ENCODE data around the gene CD93.

Gene CD93

DNA sequence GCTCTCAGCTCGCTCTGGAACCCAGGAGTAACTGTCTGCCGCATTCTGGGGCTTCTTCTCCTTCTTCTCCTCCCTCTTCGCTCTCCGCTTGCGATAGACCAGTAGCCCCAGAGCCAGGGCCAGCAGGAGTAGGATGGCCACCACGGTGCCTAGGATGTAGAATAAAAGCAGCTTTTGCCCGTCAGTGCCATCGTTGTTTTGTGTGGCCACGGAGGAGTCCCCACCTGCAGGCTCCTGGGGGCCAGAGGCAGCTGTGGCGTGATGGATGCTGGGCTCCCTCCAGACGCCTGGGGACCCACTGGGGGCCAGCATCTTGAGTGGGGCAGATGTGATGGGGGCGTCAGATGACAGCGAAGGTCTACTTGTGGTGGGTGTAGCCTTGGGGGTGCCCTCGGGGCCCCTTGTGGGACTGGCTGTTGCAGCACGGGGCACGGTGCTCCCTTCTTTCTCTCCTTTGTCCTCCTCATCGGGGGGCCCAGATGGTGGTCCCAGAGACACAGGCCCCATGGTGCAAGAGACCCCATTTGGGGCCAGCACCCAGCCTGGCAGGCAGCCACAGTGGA is 1.8 kb downstream of the CD93 start:
- no peak for DNase-seq (ENCODE audit: low read depth in 2 of 3, low spot score in 2 of 3)

DNA sequence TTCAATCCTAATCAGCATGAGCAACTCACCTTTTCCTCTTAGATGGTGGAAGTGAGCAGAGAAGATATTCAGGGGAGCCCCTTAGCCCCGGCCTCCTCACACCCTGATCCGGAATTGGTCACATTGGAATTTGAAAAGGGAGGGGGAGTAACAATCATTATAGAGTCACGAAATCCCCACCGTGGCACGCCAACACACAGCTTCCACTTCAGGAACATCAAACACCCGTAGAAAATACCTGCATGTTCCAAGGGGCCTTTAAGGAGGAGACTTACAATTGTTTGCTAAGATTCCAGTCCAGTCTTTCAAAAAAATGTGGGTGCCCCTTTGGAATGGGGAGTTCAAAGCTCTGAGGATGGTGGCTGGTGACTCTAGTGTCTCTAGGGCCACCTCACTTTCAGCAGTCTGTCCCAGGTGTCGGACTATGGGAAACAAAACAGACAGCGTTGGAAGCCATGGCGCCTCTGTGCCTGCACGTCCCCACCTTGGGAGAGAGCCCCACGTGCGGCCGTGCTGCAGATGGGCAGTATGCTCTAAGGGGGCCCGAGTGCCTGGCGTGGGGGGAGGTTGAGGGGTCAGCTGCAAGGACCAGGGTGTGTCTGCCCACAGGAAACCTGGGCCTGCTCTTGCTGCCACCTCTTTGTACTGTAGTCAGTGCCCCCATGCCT is 2.4 kb downstream of the CD93 start:
- DNase-seq (ENCODE audit: low read depth in 2 of 3, low spot score in 2 of 3): no peak

DNA sequence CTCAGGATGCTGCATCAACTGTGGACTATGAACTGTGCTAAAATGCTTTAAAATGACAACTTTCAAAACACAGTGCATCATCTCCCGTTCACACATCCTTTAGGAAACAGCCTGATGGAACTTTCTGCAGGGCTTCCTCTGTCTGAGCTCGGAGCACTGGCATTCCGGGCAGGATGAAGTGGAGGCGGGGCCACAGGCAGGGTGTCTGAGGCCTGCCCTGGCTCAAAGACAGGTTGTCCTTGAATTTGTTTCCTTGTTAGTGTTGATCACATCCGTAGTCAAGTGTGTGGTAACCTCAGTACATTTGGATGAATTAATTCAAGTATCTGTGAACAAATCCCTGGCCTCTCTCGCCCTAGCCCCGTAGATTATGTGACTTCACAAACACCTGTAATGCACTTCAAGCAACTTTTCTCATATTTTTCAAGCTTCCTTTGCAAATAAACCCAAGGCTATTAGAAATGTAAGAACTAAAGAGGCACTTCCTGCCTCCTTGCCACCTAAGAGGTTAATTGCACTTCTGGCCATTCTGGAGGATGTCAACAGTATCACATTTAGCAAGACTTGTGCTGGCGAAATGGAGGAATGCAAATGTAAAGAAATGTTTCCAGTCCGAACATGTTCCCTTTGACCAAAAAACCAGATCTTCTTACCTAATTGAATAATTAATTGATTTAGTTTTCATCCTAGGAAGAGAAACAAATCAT is 3.1 kb downstream of the CD93 start:
- DNase-seq (ENCODE audit: low read depth in 2 of 3, low spot score in 2 of 3): no peak

DNA sequence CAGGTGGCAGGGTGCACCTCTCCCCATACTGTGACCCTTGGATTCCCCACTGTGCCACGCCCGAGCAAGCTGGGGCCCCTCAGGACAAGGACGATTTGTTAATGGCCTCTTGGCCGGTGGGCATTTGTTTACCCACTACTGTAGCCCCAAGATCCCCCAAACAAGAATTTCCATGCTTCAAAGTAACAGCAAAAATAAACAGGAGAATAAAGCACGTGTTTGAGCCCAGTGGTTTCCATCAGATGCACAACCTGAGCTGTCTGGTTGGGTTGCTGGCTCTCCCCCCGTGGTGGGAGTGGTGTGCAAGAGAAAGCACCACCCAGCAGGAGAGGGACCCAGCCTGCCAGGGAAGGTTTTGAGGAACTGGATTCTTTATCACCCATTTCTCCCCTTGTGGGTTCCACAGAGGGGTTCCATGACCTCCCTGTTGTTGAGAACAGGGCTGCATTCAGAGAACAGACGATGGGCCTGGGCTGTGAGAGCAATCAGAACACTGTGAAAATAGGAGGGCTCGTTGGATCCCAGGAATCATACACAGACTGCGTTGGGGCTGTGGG is 4.8 kb downstream of the CD93 start:
- no peak for DNase-seq (ENCODE audit: low read depth in 2 of 3, low spot score in 2 of 3)

DNA sequence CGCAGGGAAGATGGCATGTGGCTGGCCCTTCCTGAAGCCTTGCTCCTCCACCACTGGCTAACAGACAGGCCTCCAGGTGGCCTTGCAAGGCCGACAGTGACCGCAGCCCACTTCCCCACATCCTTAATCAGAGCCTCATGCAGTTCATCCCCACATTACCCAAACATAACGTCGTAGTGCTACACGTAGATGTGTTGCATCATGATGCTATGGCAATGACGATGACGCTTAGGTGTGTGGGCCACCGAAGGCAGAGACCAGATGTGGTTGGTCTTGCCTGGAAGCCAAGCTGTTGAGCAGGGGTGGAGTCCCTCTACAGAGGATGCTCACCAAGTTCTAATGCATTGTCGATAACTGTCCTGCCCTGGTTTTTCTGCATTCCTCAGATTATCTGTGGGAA is 5.6 kb downstream of the CD93 start:
- no peak for DNase-seq (ENCODE audit: low read depth in 2 of 3, low spot score in 2 of 3)

DNA sequence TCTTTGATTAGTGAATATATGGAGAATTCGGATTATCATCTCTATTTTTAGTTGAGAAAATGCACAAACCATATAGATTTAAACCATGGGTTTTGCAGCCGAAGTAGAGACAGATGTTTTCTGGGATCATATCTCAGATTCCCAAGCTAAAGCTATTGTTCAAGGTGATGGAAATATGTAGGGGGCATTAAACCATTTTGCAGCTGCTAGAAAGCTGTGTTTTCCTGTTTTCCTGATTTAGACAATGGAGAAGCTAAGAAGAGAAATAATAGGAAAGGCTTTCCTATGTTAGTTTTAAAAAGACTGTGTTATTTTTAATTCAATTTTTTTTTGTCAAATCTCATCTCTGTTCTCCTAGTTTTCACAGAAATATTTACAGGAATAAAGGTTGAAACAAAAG is 6.2 kb downstream of the CD93 start:
- no peak for DNase-seq (ENCODE audit: low read depth in 2 of 3, low spot score in 2 of 3)

DNA sequence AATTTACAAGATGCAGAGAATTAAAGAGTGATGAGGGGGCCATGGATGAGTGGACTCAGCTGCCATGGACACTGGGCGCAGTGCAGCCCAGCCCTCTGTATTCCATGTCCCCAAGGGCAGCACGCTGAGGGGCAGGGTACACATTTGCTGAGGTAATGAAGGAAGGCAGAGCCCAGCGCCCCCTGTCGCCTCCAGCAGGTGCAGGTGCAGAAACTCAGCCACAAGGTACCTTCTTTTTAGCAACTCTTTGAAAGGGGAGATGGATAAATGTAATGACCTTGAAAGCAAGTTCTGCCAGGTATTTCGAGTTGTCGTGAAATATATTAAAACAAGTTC is 7.1 kb downstream of the CD93 start:
- no peak for DNase-seq (ENCODE audit: low read depth in 2 of 3, low spot score in 2 of 3)

DNA sequence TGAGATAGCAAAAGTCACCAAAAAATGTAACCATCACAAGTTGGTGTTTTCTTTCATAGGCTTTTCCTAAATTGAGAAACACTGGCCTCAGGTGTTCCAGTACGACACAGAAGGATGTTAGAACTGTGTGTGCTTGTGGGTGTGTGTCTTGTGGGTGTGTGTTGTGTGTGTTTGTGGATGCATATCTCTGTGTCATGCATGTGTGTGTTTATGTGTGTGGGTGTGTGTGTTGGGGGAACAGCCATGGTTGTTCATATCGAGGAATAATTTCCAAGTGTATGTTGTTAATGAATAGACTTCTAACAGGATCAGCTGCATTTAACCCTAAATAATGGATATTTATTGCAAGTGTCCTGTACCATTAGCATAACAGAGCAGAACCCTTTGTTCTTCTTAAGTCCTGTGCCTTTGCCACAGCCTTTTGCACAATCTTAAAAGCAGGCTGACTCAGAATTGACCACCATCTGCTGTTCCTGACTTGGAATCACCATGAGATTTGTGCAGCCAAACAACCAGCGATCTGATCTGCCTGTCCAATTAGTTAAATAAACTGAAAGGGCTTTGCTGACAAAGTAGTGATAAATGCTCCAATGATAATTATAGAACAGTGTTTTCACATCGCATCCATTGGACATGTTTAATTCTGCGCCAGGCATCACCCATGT is 7.6 kb downstream of the CD93 start:
- no peak for DNase-seq (ENCODE audit: low read depth in 2 of 3, low spot score in 2 of 3)

DNA sequence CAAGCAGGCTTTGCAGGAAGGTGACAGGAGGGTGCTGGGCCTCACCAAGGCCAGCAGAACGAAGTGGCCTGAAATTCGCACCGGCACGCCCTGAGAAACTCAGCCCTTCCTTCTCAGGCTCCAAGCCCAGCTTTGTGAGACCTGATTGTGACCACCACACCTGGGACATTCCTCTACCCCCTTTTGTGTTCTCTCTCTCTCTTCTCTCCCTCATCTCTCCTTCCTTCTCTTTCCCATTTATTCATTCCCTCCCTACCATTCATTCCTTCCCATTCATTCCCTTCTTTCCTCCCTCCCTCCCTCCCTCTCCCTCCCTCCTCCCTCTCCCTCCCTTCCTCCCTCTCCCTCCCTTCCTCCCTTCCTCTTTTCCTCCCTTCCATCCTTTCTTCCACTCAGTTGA is 8.8 kb downstream of the CD93 start:
- DNase-seq (ENCODE audit: low read depth in 2 of 3, low spot score in 2 of 3): no peak

DNA sequence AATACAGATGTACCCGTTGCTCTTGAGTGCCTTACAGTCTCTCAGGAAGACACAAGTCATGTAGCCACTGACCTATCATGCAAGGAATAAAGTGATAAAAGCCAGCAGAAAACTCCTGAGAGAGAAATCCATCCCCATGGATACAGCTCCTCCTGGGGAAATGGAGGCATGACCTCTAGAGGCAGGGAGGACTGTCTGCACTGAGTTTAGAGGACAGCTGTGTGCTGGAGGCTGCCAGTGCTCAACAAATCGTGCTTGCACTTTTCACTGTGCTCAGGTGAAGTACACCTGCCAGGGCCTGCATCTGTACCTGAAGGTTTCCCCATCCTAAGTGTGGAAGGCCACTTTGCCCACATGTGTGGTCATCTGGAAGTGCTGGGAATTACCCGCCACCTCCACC is 12.1 kb downstream of the CD93 start:
- no peak for DNase-seq (ENCODE audit: low read depth in 2 of 3, low spot score in 2 of 3)

DNA sequence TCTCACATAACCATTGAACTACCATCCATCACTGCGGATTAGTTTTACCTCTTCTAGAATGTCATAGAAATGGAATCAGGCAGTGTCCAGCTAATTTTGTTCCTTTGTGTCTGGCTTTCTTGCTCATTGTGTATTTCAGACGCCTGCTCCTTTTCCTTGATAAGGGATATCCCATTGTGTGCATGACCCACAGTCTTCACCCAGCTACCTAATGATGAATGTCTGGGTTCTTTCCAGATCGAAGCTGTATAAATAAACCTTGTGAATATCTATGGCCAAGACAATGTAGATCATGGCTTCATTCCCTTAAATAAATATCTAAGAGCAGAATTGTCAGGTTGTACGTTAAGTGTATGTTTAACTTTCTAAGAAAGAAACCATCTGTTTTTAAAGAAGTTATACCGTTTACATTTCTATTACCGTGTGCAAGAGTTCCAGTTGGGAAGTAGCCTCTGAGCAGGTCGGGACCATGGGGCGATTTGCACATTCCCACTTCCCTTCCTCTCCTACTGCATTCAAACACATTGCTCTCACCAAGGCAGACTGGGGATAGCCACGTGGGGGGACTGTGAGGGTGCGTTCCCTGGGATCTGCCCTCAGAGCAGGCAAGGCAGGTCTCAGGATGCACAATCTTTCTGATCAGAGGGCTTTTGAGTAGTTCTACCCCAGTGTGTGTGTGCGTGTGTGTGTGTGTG is 13.1 kb downstream of the CD93 start:
- no peak for DNase-seq (ENCODE audit: low read depth in 2 of 3, low spot score in 2 of 3)

DNA sequence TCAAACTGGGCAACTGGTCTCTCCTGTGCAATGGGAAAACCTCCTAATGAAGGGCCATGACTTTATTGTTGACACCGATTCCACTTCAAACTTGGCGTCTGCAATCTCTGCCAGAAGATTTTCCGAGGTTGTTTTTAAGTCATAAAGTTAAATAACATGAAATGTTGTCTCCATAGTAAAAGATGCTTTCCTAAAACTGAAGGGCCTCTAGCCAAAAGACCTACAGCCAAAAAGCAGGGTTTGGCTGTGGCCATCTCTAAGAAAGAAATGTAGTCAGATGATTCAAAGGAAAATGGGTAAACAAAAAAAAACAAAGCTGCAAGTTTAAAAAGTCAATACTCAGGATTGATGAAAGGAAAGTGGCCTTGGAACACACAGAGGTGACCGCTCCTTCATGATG is 14.1 kb downstream of the CD93 start:
- no peak for DNase-seq (ENCODE audit: low read depth in 2 of 3, low spot score in 2 of 3)

DNA sequence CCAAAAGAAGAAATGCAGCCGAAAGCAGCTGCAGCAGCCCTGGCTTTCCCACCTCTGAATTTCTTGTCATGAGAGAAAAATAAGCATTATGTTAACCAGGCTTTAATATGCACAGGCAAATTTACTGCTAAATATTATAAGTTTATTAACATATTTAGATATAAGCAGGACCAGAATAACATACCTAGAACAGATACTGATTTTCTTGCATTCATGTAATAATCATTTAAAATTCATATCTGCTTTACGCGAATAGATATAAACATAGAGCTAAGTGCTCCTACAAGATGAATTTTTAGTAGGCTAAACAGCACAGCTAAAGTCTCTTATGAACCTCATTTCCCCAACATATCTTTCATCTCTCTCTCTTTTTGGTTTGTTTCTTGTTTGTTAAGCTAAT is 14.7 kb downstream of the CD93 start:
- DNase-seq (ENCODE audit: low read depth in 2 of 3, low spot score in 2 of 3): no peak

DNA sequence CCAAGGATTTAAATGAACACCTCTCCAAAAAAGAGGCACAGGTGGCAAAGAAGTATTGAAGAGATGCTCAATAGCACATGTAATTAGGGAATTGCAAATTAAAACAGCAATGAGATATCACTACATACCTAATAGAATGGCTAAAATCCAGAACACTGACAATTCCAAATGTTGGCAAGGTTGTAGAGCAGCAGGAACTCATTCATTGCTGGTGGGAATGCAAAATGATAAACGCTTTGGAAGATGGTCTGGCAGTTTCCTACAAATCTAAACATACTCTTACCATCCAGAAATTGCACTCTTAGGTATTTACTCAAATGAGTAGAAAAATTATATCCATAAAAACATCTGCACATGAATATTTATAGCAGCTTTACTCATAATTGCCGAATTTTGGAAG is 17.0 kb downstream of the CD93 start:
- DNase-seq (ENCODE audit: low read depth in 2 of 3, low spot score in 2 of 3): no peak

DNA sequence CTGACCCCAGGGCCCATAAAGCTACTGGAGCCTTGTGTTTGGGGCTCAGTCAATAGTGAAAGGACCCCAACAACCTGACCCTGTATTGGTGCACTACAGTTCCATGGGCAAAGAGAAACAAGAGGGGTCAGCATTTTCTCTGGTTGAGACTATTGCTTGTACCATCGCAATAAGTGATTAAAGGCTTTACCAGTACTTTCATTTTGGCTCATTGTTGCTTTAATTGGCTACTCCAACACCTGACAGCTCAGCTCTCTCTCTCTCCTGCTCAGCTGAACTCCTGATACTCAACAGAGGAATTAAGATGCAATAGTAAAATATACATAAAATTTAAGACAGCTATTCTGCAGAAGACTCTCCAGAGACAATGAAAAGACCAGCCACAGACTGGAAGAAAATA is 17.8 kb downstream of the CD93 start:
- DNase-seq (ENCODE audit: low read depth in 2 of 3, low spot score in 2 of 3): no peak

DNA sequence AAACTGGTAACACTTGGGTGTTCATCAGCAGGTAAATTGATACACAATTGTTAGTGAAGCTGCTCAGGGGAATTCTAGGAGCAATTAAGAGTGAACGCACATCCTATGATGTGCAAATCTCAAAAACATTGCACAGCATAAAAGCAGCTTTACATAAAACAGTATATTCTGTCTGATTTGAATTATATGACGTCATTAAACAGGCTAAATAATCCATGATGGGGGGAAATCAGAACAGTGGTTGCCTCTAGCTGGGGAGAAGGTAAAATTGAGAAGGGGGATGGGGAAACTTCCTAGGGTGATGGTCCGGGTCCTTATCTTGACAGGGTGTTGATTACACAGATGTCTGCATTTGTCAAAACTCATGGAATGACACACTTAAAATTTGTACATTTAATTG is 19.4 kb downstream of the CD93 start:
- no peak for DNase-seq (ENCODE audit: low read depth in 2 of 3, low spot score in 2 of 3)

DNA sequence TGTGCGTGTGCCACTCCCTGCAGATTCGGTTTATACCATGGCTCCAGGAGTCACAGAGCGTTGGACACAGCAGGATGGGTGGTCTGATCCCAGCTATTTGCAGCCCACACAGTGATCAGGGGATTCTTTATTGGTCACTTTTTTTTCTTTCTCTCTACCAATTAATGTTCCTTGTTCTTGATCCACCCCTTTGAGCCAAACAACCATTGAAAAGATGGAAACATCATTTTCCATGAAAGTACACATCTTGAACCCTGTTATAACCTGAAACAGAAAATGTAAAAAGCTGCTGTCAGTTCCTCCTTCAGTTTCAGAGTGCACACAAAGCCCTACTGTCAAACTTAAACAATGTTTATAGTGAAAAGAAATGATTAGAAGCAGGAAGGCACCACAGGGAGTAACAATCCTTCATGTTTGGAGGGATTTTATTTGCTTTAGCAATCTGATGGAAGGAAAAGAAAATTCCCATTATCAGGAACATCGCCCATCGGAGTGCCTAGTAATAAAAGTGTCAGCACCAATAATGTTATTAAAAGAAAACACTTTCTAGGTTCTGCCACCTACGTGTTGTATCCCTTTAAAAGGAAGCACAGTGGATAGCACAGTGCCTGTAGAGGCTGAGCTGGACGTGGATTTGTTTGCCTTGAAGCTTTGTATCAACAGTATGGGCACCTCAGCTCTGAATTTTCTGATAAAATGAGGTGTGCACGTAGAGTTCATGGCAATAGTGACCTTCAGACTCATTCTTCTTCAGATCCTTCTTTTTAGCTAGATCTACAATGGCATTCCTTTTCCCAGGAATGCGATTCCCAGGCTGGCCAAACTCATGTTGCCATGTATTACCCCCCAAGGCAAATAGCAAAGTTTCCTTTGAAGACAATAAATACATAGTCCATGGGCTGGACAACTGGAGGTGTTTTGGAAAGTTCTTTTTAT is 20.6 kb downstream of the CD93 start:
- DNase-seq (ENCODE audit: low read depth in 2 of 3, low spot score in 2 of 3): no peak

DNA sequence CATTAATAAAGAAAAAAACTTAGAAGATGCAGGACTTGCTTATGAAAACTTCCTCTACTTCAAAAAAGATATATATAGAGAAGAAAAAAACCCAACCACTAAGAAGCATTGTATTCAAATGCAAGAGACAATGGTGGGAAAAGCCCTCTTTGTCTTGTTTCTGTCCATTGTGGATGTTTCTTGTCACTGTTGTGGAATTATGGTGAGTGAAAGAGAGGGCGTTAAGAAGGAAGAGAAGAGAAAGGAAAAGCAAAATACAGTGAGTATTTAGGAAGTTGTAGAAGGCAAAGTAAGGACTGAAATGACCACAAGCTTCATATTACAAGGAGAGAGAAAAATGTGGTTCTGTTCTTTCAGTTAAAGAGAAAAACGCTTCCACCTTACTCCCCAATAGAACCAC is 22.5 kb downstream of the CD93 start:
- no peak for DNase-seq (ENCODE audit: low read depth in 2 of 3, low spot score in 2 of 3)

DNA sequence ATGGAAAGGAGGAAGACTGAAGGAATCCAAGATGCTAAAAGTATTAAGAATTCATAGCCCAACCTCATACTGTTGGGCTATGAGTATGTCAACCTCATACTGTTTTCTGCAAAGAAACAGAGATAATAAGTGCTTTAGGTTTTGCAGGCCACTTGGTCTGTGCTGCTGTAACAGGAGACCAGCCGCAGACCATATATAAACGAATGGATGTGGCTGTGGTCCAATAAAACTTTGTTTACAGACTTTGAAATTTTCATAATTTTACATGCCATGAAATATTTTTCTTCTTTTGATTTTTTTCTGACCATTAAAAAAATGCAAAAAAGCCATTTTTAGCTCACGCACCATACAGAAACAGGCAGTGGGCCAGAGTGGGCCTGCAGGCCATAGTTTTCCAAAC is 23.0 kb downstream of the CD93 start:
- DNase-seq (ENCODE audit: low read depth in 2 of 3, low spot score in 2 of 3): no peak

DNA sequence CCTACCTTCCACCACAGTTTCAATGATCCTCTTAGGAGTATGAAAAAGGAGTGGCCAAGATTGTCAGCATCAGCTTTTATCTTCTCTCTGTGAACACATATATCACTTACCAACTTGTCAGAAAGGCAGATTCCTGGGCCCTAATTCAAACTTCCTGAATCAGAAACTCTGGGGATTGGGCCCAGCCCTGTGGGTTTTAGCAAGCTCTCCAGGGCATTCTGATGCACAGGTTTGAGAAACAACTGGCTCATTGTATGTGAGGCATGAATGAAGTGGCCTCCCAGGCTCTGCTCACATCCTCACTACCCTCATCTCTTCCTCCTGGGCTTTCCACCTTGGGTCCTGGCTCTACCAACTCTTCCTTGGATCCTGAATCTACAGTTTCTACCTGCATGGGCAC is 23.5 kb downstream of the CD93 start:
- DNase-seq (ENCODE audit: low read depth in 2 of 3, low spot score in 2 of 3): no peak

All from activated CD8-positive, alpha-beta memory T cell treated with anti-CD3 and anti-CD28 coated beads for 48 hours (primary cell).